Calu3 (cell line): Measurements from ENCODE around the gene DUS2. TPM values are rescaled to one million over a fixed set of nuclear protein-coding genes. Genes with fewer than 3 reads are reported as not detected.

Experiments
- BruUV-seq: library from RNA; stranded (reverse); fragments of 400-500 nt; replicated peaks from 2 replicates; lab custom pipeline; 2021; lab: Mats Ljungman, UMichigan
- CTCF ChIA-PET: fragments of 300-600 bp; sonication (Branson Sonifier 250); formaldehyde crosslinking; loops from one replicate; lab custom pipeline; 2022; ENCODE audit warnings: antibody characterized with exemption; lab: Charles Lee
- DNase-seq: peaks from one replicate; pipeline ENCODE4 v3.0.0; 2022
- H3K27ac Mint-ChIP-seq: one replicate; pipeline ENCODE4 v1.8.0; 2022; ENCODE audit warnings: mixed read lengths; ENCODE audit not compliant: unreplicated experiment
- H3K27me3 Mint-ChIP-seq: one replicate; pipeline ENCODE4 v1.8.0; 2022; ENCODE audit warnings: mixed read lengths; ENCODE audit not compliant: unreplicated experiment
- H3K36me3 Mint-ChIP-seq: one replicate; pipeline ENCODE4 v1.8.0; 2022; ENCODE audit warnings: mild to moderate bottlenecking, moderate library complexity, mixed read lengths; ENCODE audit not compliant: insufficient read depth, unreplicated experiment
- H3K4me1 Mint-ChIP-seq: one replicate; pipeline ENCODE4 v1.8.0; 2022; ENCODE audit warnings: mild to moderate bottlenecking, low read depth, mixed read lengths; ENCODE audit not compliant: unreplicated experiment
- H3K4me3 Mint-ChIP-seq: one replicate; pipeline ENCODE4 v1.8.0; 2022; ENCODE audit warnings: mild to moderate bottlenecking, low read depth, moderate library complexity, mixed read lengths; ENCODE audit not compliant: unreplicated experiment
- H3K9me3 Mint-ChIP-seq: one replicate; pipeline ENCODE4 v1.8.0; 2022; ENCODE audit warnings: low read depth, mixed read lengths; ENCODE audit not compliant: unreplicated experiment
- intact Hi-C: fragments of 100-400 bp; cut with micrococcal nuclease; formaldehyde crosslinking; loops from one replicate; pipeline ENCODE4 v1.10.0; 2022; ENCODE audit not compliant: unreplicated experiment
- total RNA-seq: library from RNA; stranded (reverse); gene quantifications from 2 replicates; pipeline ENCODE4 v1.2.3, GENCODE V29; 2022
- TF ChIP-seq, protein P1 (sequence below): fragments of 200-600 bp; IDR thresholded peaks from one replicate; pipeline ENCODE4 v1.8.0; 2022; ENCODE audit warnings: antibody characterized with exemption; ENCODE audit not compliant: unreplicated experiment

DUS2 gene
- total RNA-seq, 1 experiment from 2014 or later = 33.5 TPM

DNA sequence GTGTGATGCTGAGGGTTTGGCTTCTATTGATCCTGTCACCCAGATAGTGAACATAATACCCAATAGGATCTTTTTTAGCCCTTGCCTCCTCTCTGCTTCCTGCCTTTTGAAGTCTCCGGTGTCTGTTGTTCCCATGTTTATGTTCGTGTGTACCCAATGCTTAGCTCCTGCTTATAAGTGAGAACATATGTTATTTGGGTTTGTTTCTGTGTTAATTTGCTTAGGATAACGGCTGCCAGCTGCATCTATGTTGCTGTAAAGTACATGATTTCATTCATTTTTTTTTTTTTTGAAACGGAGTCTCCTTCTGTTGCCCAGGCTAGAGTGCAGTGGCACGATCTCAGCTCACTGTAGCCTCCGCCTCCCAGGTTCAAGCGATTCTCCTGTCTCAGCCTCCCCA lies 23.0 kb downstream of the DUS2 start:
- Mint-ChIP-seq H3K27me3 (no peaks in the 10 kb centered on the region), H3K4me3 (no peak overlapping the region), H3K9me3 (no peaks in the 10 kb centered on the region), H3K4me1 (no peaks in the 10 kb centered on the region), H3K36me3 (peaks cover 14% of the 10 kb centered on the region), H3K27ac (no peak overlapping the region)
- DNase-seq = no peak
- CTCF ChIA-PET = no interaction called here
- TF ChIP-seq, protein P1, sequence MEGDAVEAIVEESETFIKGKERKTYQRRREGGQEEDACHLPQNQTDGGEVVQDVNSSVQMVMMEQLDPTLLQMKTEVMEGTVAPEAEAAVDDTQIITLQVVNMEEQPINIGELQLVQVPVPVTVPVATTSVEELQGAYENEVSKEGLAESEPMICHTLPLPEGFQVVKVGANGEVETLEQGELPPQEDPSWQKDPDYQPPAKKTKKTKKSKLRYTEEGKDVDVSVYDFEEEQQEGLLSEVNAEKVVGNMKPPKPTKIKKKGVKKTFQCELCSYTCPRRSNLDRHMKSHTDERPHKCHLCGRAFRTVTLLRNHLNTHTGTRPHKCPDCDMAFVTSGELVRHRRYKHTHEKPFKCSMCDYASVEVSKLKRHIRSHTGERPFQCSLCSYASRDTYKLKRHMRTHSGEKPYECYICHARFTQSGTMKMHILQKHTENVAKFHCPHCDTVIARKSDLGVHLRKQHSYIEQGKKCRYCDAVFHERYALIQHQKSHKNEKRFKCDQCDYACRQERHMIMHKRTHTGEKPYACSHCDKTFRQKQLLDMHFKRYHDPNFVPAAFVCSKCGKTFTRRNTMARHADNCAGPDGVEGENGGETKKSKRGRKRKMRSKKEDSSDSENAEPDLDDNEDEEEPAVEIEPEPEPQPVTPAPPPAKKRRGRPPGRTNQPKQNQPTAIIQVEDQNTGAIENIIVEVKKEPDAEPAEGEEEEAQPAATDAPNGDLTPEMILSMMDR = no peak
- intact Hi-C loops = no loop called here
- BruUV-seq = no TSS peak

DNA sequence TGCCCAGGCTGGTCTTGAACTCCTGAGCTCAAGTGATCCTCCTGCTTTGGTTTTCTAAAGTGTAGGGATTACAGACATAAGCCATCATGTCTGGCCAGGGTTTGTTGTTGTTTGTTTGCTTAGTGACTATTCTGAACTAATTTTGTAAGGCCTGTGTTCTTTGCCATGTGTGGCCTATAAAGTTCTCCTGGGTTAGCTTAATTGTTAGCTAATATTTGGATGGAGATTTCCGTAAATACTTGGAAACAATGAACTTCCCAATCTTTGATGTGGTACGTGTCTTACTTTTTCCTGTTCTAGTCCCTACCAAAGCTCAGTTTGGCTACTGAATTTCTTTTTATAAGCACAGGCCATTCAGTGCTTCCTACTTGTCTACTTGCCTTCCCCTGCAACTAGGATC lies 24.9 kb downstream of the DUS2 start:
- Mint-ChIP-seq H3K9me3 (no peaks in the 10 kb centered on the region), H3K27me3 (no peaks in the 10 kb centered on the region), H3K36me3 (peaks cover 5% of the 10 kb centered on the region), H3K4me1 (no peaks in the 10 kb centered on the region), H3K27ac (no peak overlapping the region), H3K4me3 (no peak overlapping the region)
- intact Hi-C loops = no loop called here
- TF ChIP-seq, protein P1 = no peak
- no TSS peak for BruUV-seq
- DNase-seq = no peak
- CTCF ChIA-PET = interaction anchor here (0.6 kb wide), 1 partner anchor 19 kb away, joined by 5 read pairs; no protein-coding TSS in a partner anchor

DNA sequence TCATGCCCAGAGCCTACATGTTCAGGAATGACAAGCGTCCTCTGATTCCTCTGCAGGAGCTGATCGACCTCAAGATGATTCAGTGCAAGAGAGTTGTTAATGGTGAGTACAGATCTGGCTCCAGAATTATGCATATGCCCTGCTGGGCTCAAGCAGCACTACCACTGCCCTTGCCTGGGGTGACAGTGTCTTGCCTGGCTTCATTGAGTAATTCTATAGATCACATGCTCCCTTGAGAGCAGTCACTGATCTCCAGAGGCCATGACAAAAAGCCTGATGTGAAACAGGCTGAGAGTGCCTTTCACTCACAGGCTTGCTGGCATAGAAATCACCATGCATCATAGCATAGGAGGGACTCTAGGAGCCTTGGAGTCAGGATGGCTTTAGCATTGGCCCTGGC lies 26.4 kb downstream of the DUS2 start:
- no peak for DNase-seq
- H3K27me3 Mint-ChIP-seq = no peaks in the 10 kb centered on the region
- TF ChIP-seq, protein P1 = no peak
- no peaks in the 10 kb centered on the region for H3K9me3 Mint-ChIP-seq
- intact Hi-C loops = no loop called here
- H3K4me1 Mint-ChIP-seq = no peaks in the 10 kb centered on the region
- no peak overlapping the region for H3K4me3 Mint-ChIP-seq
- CTCF ChIA-PET = no interaction called here
- no TSS peak for BruUV-seq
- no peak overlapping the region for H3K27ac Mint-ChIP-seq
- H3K36me3 Mint-ChIP-seq = peaks cover 10% of the 10 kb centered on the region

DNA sequence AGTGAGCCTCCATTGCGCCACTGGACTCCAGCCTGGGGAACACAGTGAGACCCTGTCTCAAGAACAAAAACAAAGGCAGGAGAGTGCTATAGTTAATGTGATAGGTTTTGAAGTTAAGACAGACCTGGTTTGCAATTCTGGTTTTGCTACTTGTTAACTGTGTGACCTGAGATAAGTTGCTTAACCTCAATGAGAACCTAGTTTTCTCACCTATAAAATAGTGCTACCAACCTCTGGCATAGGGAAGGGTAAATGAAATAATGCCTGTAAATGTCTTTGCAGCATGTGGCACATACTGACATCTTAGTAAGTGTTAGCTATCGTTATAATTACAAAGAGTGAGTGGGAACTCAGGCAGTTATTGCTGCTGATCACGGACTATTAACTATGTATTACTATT lies 32.3 kb downstream of the DUS2 start:
- CTCF ChIA-PET = interaction anchor here (0.7 kb wide), 1 partner anchor 186 kb away, joined by 5 read pairs; no protein-coding TSS in a partner anchor
- peaks cover 5% of the 10 kb centered on the region for H3K36me3 Mint-ChIP-seq
- no peak overlapping the region for H3K4me3 Mint-ChIP-seq
- no TSS peak for BruUV-seq
- DNase-seq = no peak
- intact Hi-C loops = no loop called here
- H3K27ac Mint-ChIP-seq = no peak overlapping the region
- H3K27me3 Mint-ChIP-seq = no peaks in the 10 kb centered on the region
- H3K4me1 Mint-ChIP-seq = no peaks in the 10 kb centered on the region
- TF ChIP-seq, protein P1 = no peak
- H3K9me3 Mint-ChIP-seq = no peaks in the 10 kb centered on the region
